NCI-H748 (cell line): ENCODE measurements around the gene LRMDA.

Experiments used
- DNase-seq: peaks from one replicate; lab custom pipeline; 2025; ENCODE audit not compliant: unreplicated experiment; lab: John Stamatoyannopoulos, UW

Gene LRMDA

DNA sequence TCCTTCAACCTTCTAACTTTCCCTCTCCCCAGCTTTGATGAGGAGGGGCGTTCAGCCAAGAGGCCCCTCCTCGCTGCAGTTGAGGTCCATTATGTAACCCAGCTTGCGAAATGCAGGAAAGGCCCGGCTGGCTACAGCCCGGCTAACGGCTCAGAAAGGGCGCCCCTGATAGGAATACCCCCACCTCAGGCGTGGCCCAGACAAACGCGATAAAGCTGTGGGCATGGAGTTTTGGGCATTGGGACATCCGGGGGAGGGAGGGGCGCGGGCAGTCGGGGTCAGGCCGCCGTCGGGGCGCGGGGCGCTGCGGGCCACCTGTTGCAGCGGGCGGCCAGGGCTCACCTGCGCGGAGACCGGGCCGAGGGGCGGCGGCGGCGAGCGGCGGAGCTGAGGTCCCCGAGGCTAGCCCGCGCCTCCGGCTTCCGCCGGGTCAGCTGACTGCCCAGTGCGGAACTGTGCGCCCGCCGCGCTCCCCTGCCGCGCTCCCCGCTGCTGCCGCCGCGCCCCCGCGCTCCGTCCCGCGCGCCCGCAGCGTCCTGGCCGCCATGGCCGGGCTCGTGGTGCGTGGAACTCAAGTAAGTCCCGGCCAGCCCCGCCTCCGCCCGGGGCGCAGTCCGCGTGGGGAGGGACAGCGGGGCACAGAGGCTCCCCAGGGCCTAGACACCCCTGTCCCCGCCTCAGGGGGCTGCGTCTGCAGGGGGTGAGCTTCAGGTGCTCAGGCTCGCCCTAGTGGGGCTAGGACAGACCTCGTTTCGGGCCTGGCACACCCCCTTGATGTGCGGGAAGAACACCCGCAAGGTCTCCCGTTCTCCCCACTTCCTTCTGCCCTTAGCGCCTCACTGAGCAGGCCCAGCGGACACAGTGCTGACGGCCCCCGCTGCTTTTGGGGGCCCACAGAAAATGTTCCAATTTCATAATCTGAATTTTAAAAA is at the start of gene LRMDA:
Gene LRMDA, plus strand, starts transcription at position 445 of the 932 bp plus-strand sequence.
- peak; percentile 41 for DNase-seq

DNA sequence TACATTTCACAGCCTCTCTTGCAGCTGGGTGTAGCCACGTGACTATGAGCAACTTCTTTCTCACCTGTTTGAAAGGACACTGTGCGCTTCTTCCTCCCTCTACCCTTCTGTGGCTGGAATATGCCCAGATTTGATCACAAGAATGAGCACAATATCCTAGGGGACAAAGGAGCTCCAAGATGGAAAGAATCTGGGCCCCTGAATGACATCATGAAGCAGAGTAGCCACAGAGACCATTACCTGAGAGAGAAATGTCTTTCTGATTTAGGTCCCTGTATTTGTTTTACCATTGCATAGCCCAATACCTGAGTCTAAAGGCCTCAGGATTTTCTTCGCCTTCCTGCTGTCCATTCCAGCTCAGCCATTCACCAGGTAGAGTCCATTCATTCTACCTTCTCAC is 45.3 kb upstream of the LRMDA start:
- no peak for DNase-seq

DNA sequence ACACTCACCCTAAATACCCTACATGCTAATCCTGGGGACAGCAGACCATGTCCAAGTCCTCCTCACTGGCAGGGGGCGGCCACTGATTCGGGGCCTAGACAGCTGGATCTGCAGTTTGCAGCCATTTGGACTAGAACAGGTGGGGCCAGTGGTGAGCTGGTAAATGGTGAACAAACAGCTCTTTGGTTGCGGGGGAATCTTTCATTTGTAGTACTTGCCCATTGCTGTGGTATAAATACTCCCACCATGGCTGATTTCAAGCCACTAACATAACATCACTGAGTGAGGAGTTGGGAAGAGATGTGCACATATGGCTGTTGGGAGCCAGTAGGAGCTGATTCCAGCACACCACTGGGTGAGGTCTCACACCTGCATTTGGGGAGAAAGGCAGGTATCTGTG is 43.3 kb upstream of the LRMDA start:
- no peak for DNase-seq

GRCh38 chr10:75390178-75390577 is 41.2 kb upstream of the LRMDA start:
- no peak for DNase-seq

DNA sequence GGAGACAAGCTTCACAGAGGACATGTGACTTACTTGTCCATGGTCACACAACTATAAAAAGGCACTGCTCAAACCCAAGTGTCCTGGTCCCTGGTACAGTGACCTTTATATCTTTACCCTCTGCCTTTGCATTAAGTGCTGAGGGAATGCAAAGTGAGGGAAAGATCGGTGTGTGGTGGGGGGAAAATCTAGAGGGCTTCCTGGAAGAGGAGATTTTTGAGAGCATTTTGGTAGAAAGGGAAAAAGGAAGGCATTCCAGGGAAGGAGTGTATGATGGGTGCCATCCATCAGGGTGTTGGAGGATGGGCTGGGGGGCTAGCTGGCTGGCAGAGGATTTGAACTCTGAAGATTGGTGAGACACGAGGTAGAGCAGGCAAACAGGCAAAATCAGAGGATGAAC is 39.2 kb upstream of the LRMDA start:
- DNase-seq: no peak

DNA sequence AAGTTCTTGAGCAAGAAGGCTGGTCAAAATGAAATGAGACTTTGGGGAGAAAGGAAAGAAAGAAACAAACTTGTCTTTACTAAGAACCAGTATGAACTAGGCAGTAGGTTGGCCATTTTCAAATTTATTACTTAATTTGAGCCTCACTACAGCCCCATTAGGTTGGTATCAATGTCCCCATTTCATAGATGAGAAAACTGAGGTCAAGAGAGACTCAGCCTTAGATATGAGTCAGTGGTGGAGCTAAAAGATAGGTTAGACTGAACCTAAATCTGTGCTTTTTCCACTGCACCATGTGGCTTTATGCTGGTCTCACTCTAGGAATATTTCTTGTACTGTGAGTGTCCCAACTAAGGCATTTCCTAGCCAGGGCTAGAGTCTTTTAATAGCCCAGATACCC is 38.7 kb upstream of the LRMDA start:
- no peak for DNase-seq

GRCh38 chr10:75394221-75394620 is 37.2 kb upstream of the LRMDA start:
- DNase-seq: no peak

DNA sequence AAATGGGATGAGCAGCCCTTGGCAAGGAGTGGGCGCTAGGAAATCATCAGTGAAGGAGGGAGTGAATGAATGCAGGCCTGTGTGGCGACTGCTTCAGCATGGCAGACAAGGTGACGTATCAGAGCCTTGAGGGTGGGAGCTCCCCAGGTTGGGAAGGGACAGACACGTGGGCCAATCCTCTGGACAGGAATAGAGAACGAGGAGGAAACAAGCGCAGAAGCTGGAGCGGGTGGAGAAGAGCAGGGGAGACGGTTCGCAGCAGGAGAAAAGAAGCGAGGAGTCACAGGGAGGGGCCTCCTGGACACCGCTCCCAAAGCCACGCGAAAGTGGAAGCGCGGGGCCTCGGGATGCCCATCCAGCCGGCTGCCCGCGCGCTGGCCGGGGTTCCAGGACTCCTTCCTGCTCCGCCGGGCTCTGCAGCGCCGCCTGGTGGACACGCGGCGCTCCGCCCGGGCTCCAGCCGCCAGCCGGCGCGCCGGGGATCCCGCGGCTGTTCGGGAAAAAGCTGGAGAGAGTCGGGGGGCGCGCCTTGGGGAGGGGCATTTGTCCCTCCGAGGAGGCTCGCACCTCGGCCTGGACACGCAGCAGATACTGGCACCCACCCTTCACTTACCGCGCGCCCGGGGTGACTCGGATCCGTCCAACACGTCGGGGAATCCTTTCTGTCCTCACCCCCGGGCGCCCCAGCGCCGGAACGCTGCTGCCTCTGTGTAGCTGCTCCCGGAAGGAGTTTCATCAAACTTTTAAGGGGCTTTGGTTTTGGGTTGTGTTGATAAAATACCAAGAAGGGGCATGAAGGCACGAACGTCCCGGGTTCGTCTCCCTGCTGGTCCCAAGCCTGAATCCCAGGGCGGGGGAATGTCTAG is 36.1 kb upstream of the LRMDA start:
- DNase-seq: no peak

GRCh38 chr10:75395932-75396630 is 35.3 kb upstream of the LRMDA start:
- DNase-seq: no peak

DNA sequence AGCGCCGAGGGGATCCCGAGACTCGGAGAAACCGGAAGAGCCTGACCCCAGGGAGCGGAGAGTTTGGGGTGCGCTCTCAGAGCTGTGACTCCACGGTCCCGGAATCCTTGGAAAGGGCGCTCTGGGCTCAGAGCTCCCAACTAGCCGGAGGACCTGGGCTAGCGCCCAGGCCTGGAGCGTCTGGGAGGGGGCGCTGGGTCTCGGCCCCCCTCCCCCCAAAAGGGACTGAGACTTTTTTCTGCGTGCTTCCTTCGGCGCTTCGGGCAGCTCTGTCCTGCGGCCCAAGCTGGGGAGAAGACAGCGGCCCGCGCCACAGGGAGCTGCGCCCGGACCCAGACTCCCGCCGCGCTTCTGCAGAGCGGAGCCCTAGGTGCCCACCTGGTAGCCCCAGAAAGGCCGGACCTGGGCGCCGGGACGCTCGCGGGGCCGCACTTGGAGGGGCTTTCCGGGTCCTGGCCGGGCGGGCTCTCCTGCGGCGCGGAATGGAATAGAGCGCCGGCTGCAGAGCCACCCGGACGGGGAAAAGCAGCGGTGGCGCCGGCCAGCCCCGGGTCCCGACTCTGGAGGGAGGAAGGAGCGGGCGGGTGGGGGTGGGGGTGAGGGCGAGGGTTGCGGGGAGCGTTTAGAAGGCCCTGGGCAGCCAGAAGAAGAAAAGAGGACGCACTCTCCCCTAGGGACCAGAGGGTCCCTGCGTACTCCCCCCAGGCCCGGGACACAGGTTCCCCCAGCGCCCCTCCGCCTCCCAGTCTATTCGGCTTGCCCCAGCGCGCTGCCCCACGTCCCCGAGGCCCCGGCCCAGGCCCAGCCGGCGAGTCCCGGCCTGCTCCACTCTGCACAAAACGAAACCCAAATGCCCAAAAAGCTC is 34.6 kb upstream of the LRMDA start:
- DNase-seq: no peak

- no peak for DNase-seq
Observed at GRCh38 chr10:75397496-75398199, 33.8 kb upstream of the LRMDA start.

DNA sequence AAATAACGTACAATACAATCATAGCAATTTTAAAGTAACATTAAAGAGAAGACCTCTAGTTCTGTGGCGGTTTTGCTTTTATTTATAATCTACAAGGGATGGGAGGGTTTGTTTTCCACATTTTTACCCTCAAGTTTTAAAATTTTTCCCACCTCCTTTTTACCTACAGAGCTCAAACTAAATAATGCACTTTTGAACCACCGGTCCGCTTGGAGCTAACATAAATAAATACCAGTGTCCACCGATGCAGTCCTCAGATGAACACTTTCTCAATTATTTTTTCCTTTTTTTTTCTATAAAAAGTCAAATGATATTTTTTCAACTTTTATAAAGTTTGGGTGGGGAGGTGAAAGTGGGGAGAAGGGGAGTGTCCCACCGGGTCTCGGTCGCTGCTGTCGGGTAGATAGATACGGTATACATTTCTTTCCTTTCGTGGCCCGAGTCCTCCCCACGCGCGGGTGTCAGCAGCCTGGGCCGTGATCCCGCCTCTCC is 33.2 kb upstream of the LRMDA start:
- DNase-seq: no peak

GRCh38 chr10:75398692-75399460 is 32.5 kb upstream of the LRMDA start:
- no peak for DNase-seq

- peak; percentile 65 for DNase-seq
Observed at GRCh38 chr10:75399461-75400162, 31.8 kb upstream of the LRMDA start.

DNA sequence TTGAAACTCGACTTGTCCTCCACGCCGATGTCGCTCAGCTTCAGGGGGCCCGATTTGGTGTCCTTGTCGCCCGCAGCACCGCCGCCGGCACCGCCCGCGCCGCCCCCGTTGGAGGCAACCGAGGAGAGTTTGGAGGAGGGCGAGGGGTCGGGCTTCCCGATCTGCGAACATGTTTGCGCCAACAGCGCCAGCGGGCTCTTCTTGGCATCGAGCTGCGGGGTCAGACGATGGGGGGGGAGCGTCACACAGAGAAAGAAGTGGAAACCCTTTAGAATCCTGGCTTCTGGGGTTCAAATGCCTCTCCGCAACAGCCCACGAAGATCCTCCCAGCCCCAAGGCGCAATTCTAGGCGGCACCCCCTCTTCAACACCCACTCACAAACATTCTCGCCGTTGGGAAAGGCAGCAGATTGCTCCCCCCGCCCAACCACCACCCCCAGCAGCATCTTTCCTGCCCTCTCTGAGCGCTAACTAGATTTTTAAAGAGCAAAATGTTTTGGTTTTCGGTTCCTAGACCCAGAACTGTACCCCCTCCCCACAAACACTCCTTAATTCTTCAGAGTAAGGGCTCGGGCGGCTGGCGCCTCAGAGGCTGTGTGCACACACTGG is 31.2 kb upstream of the LRMDA start:
- no peak for DNase-seq

DNA sequence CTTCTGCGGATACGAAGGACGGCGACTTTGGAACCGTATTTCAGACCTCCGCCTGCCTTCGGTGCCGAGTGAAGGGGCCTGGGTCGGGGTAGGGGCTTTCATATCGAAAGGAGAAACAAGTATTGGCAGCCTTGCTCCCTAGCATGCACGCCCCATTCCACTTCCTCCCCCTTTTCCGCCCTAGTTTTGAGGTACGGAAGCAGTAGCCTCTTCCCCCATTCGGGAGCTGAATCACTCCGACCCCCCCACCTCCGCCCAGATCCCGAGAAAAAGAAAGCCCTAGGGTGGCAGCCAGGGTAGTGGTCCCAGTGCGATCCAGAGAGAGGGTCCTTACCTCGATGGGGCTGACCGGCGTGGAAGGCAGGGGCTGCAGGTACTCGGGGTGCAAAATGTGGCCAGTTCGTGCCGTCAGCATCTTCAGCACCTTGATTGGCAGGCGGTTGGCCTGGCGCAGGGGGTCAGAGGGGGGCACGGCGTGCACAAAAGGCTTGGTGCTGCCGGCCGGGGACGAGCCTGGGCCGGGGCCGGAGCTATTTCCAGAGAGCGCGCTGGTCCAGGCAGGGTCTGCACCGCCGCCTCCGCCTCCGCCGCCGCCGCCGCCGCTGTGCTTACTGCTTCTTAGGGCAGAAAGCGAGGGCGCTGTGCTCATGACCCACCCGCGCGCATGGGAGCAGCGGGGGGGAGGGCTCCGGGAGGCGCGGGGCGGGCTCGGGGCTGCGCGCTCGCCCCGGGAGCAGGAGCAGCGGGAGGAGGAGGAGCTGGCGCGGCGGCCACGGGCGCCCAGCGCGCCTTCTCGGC is 30.5 kb upstream of the LRMDA start:
- peak; percentile 67 for DNase-seq
